ENCODE measurements around the gene ASXL1.

- TF ChIP-seq CTCF (IDR thresholded peaks at IDR 0.05) (no peak), EP300 (IDR thresholded peaks at IDR 0.05) (peak in 1 of 4 donors; percentile 47), POLR2AphosphoS5 (IDR thresholded peaks at IDR 0.05) (peak in 1 of 2 donors; percentile 53)
Measured at GRCh38 chr20:32338665-32339064, 19.5 kb upstream of the ASXL1 start.
